Parathyroid adenoma (tissue), 2 donors: ENCODE results near the gene INO80B.
"Not testable (repeated sequence)": the region's sequence is repeated elsewhere in the genome, so short reads cannot be mapped to it uniquely, and the experiment has no call there.

Experiments used
- H2AFZ ChIP-seq: fragments of 300-600 bp; sonication (generic); one replicate; pipeline ENCODE4 v1.7.0; 2017; ENCODE audit warnings: antibody characterized with exemption, mild to moderate bottlenecking
- H3K27ac ChIP-seq: fragments of 300-600 bp; sonication (generic); one replicate; pipeline ENCODE4 v1.7.0; 2017
- H3K27me3 ChIP-seq: fragments of 300-600 bp; sonication (generic); one replicate; pipeline ENCODE4 v1.7.0; 2017; ENCODE audit warnings: low read length; ENCODE audit not compliant: control insufficient read depth, insufficient read depth
- H3K36me3 ChIP-seq: fragments of 300-600 bp; sonication (generic); one replicate; pipeline ENCODE4 v1.7.0; 2017; ENCODE audit warnings: low read length; ENCODE audit not compliant: control insufficient read depth, insufficient read depth
- H3K4me1 ChIP-seq: fragments of 300-600 bp; sonication (generic); one replicate; pipeline ENCODE4 v1.7.0; 2017; ENCODE audit warnings: control low read depth
- H3K4me2 ChIP-seq: fragments of 300-600 bp; sonication (generic); one replicate; pipeline ENCODE4 v1.7.0; 2017; ENCODE audit warnings: low read length
- H3K4me3 ChIP-seq: fragments of 300-600 bp; sonication (generic); one replicate; pipeline ENCODE4 v1.7.0; 2017; ENCODE audit warnings: low read depth, low read length
- H3K79me2 ChIP-seq: fragments of 300-600 bp; sonication (generic); one replicate; pipeline ENCODE4 v1.7.0; 2017; ENCODE audit warnings: control low read depth
- H3K9ac ChIP-seq: fragments of 300-600 bp; sonication (generic); one replicate; pipeline ENCODE4 v1.7.0; 2017; ENCODE audit warnings: mild to moderate bottlenecking
- H3K9me3 ChIP-seq: fragments of 300-600 bp; sonication (generic); one replicate; pipeline ENCODE4 v1.7.0; 2017; ENCODE audit warnings: low read length; ENCODE audit not compliant: control insufficient read depth
- TF ChIP-seq, protein P1 (sequence below): fragments of 300-600 bp; sonication (generic); IDR thresholded peaks from one replicate; pipeline ENCODE4 v1.7.0; 2017; ENCODE audit warnings: antibody characterized with exemption, mild to moderate bottlenecking
- donor health status: primary hyperparathyroidism.

INO80B gene

GRCh38 chr2:74417197-74417596 is 37.7 kb upstream of the INO80B start:
- no peaks in the 10 kb centered on the region for H3K4me1 ChIP-seq
- H3K79me2 ChIP-seq: no peaks in the 10 kb centered on the region
- H3K27me3 ChIP-seq: no peaks in the 10 kb centered on the region

GRCh38 chr2:74417763-74418162 is 37.1 kb upstream of the INO80B start:
- Histone ChIP-seq H3K79me2 (no peaks in the 10 kb centered on the region), H3K4me3 (no peak overlapping the region), H3K27ac (no peak overlapping the region), H3K4me1 (no peaks in the 10 kb centered on the region), H3K9ac (no peak overlapping the region), H3K4me2 (no peak overlapping the region), H3K36me3 (no peaks in the 10 kb centered on the region), H3K27me3 (no peaks in the 10 kb centered on the region), H2AFZ (no peak overlapping the region), H3K9me3 (no peaks in the 10 kb centered on the region)
- TF ChIP-seq, protein P1, sequence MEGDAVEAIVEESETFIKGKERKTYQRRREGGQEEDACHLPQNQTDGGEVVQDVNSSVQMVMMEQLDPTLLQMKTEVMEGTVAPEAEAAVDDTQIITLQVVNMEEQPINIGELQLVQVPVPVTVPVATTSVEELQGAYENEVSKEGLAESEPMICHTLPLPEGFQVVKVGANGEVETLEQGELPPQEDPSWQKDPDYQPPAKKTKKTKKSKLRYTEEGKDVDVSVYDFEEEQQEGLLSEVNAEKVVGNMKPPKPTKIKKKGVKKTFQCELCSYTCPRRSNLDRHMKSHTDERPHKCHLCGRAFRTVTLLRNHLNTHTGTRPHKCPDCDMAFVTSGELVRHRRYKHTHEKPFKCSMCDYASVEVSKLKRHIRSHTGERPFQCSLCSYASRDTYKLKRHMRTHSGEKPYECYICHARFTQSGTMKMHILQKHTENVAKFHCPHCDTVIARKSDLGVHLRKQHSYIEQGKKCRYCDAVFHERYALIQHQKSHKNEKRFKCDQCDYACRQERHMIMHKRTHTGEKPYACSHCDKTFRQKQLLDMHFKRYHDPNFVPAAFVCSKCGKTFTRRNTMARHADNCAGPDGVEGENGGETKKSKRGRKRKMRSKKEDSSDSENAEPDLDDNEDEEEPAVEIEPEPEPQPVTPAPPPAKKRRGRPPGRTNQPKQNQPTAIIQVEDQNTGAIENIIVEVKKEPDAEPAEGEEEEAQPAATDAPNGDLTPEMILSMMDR: no peak

More at GRCh38 chr2:74417197-74417596, 37.7 kb upstream of the INO80B start:
- no peak overlapping the region for H3K9ac ChIP-seq
- no peaks in the 10 kb centered on the region for H3K36me3 ChIP-seq
- H2AFZ ChIP-seq: no peak overlapping the region
- TF ChIP-seq, protein P1: no peak
- no peak overlapping the region for H3K4me3 ChIP-seq
- no peak overlapping the region for H3K4me2 ChIP-seq
- no peaks in the 10 kb centered on the region for H3K9me3 ChIP-seq
- no peak overlapping the region for H3K27ac ChIP-seq

DNA sequence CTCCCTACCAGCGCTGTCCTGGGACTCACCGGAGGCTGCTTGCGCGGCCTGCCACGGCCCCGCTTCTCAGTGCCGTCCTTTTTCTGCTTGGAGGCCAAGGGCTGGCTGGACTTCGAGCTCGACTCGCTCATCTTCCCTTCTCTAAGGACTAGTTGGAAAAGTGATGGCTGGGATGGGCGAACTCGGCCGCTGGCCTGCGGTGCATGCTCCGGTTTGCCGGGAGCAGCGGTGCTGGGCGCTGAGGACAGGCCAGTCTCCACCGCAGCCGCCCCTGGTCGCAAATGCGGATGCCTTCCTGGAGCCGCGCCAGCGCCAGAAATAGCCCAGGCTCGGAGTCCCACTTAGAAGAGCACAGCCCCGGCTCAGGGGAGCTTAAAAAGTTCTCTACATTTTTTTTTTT is 36.6 kb upstream of the INO80B start:
- TF ChIP-seq, protein P1: no peak
- no peak overlapping the region for H3K4me2 ChIP-seq
- no peaks in the 10 kb centered on the region for H3K9me3 ChIP-seq
- no peaks in the 10 kb centered on the region for H3K4me1 ChIP-seq
- H3K4me3 ChIP-seq: no peak overlapping the region
- H3K27me3 ChIP-seq: no peaks in the 10 kb centered on the region
- H3K36me3 ChIP-seq: no peaks in the 10 kb centered on the region
- no peaks in the 10 kb centered on the region for H3K79me2 ChIP-seq
- no peak overlapping the region for H2AFZ ChIP-seq
- no peak overlapping the region for H3K9ac ChIP-seq
- no peak overlapping the region for H3K27ac ChIP-seq

- Histone ChIP-seq H3K79me2 (no peaks in the 10 kb centered on the region), H2AFZ (no peak overlapping the region), H3K9me3 (no peaks in the 10 kb centered on the region), H3K4me3 (no peak overlapping the region), H3K27ac (no peak overlapping the region), H3K9ac (no peak overlapping the region), H3K4me1 (no peaks in the 10 kb centered on the region), H3K27me3 (no peaks in the 10 kb centered on the region), H3K36me3 (no peaks in the 10 kb centered on the region), H3K4me2 (no peak overlapping the region)
- TF ChIP-seq, protein P1: no peak
Observed at GRCh38 chr2:74419345-74419744, 35.5 kb upstream of the INO80B start.

- Histone ChIP-seq H3K36me3 (no peaks in the 10 kb centered on the region), H2AFZ (no peak overlapping the region), H3K79me2 (no peaks in the 10 kb centered on the region), H3K27ac (no peak overlapping the region), H3K9me3 (no peaks in the 10 kb centered on the region), H3K27me3 (no peaks in the 10 kb centered on the region), H3K4me2 (no peak overlapping the region), H3K4me3 (no peak overlapping the region), H3K9ac (no peak overlapping the region), H3K4me1 (no peaks in the 10 kb centered on the region)
- TF ChIP-seq, protein P1: no peak
Observed at GRCh38 chr2:74420006-74420405, 34.9 kb upstream of the INO80B start.

DNA sequence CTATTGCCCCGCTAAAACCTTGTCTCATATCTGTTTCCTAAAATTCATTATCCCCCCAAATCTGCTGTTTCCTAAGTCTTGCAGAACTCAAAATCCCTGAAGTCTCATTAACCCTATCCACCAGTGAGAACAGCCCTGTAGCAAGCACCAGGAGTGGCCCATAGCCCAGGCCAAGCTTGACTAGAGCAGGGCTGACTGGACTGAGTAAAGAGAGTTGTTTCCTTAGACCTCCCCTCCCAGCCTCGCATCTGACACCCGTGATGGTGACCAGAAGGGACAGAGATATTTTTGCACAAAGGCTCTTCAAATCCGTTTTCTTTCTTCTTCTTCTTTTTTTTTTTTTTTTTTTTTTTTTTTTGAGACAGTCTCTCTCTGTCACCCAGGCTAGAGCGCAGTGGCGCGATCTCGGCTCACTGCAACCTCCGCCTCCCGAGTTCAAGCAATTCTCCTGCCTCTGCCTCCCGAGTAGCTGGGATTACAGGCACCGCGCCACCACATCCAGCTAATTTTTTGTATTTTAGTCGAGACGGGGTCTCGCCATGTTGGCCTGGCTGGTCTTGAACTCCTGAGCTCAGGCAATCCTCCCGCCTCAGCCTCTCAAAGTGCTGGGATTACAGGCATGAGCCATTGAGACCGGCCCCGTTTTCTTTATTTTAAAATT is 34.3 kb upstream of the INO80B start:
- not testable (repeated sequence) for H3K36me3 ChIP-seq, H3K9ac ChIP-seq, H3K79me2 ChIP-seq, H3K4me1 ChIP-seq, H3K9me3 ChIP-seq, H3K27me3 ChIP-seq
- peak overlapping the region; percentile 74 for H2AFZ ChIP-seq
- peak overlapping the region; percentile 77 for H3K4me3 ChIP-seq
- peak overlapping the region; percentile 59 for H3K27ac ChIP-seq
- peak overlapping the region; percentile 90 for H3K4me2 ChIP-seq
